ENCODE measurements around the gene SHISAL1.
"Not testable (repeated sequence)": the region's sequence is repeated elsewhere in the genome, so short reads cannot be mapped to it uniquely, and the experiment has no call there.

The SHISAL1 gene

GRCh38 chr22:44261164-44261860 lies 51.4 kb downstream of the SHISAL1 start:
- DNase-seq (ENCODE audit: low spot score), result no peak

GRCh38 chr22:44260216-44261035 lies 52.3 kb downstream of the SHISAL1 start:
- DNase-seq (ENCODE audit: low spot score), result no peak

GRCh38 chr22:44259366-44260215 lies 53.2 kb downstream of the SHISAL1 start:
- DNase-seq (ENCODE audit: low spot score), result no peak

GRCh38 chr22:44256556-44257485 lies 55.9 kb downstream of the SHISAL1 start:
- no peak for DNase-seq (ENCODE audit: low spot score)

DNA sequence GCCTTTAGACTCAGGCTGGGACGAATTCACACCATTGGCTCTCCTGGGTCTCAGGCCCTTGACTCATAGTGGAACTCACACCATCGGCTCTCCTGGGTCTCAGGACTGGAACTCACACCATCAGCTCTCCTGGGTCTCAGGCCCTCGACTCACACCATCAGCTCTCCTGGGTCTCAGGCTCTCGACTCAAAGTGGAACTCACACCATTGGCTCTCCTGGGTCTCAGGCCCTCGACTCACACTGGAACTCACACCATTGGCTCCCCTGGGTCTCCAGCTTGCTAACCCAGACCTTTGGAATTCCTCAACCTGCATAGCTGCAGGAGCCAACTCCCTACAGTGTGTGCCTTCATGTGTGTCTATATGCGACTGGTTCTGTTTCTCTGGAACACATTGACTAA lies 56.7 kb downstream of the SHISAL1 start:
- no peak for DNase-seq (ENCODE audit: low spot score)

- DNase-seq (ENCODE audit: low spot score), result no peak
Measured at GRCh38 chr22:44254811-44255210, 57.9 kb downstream of the SHISAL1 start.

DNA sequence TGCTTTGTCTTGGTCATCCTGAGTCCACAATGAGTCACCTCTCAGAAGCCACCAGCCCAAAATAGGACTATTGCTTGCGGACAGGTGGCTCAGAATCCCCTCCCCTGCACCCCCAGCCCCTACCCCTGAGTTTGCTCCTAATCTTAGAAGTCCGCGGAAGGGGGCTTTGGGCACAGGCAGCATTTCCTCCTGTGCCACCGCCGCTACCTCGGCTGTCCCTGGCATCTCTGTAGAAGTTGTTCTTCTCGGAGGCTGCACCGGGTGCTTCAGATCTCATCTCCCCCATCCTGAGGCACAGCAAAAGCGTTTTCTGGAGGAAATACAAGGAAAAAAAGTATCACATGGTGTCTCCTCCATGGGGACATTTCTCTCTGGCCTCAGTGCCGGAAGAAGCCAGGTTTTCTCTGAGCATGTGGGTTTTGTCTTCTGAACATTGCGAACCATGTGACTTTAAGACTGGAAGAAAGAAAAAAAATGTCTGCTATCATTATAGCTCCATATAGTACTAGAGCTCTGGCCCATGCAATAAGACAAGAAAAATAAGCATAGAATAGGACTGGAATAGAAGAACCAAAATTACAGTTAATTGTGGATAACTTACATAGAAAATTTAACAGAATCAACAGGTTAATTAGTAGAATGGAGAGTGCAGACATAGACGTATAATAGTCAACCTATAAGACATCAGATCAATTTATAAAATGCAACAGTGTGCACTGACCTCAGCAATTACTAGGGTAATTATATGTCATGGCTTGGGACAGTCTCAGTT lies 63.2 kb downstream of the SHISAL1 start:
- DNase-seq (ENCODE audit: low spot score), result no peak

- DNase-seq (ENCODE audit: low spot score), result no peak
Measured at GRCh38 chr22:44248926-44249325, 63.8 kb downstream of the SHISAL1 start.

DNA sequence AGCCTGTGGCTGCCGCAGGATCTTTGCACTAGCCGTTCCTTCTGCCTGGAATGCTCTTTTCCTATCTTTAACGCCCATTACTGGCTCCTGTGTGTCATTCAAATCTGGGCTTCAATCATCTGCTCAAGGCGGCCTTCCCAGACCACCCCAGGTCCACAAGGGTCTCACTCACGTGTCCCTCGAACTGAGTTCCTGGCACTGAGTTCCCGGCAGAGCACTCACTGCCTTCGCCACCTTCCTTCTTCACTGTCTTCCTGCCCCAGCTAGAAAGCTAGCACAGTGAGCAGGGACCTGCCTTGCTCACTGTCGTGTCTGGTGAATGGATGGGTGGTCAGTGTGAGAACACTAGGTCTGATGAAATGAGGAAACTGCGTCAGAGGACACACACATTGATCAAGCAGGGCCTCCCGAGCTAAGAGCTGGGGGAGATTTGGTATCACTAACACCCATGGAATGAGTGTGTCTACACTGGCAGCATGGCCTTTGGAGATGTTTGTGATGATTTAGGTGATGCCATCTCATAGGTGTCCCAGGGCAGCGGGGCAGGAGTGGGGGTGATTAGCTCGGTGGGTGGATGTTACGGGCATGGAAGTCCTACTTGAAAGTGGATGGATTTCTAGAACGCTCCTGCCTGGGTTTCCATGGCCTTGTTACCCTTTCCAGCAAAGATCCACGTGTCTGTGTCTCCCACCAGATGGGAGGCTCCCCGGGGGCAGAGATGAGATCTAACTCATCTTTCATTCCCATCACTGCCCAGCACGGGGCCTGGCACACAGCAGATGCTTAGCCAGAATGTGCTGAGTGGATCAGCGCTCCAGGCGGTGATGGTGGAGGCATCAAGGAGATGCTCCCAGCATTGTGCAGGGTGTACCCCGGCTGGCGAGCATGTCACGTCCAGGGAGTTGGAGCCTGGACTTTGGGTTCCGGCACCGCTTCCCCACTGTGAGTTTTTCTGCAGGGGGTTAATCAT lies 64.5 kb downstream of the SHISAL1 start:
- DNase-seq (ENCODE audit: low spot score), result no peak

DNA sequence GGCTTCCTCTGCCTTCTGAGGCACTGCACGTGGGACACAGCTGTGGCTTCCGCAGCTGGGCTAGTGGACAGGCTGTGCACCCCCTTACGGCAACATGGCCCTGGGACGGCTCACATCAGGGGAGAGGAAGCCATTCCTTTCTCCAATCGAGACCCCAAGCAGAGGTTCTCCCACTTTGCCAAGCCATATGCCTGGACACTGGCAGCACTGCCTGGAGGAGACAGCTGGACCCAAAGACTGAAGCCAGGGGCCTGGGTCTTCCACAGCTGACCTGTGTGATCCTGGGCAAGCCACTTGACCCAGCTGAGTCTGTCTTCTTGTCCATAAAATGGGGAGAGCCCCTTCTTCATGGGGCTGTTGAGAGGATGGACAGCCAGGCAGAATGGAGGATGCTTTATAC lies 65.4 kb downstream of the SHISAL1 start:
- no peak for DNase-seq (ENCODE audit: low spot score)

- no peak for DNase-seq (ENCODE audit: low spot score)
Measured at GRCh38 chr22:44246615-44247326, 66.0 kb downstream of the SHISAL1 start.

- no peak for DNase-seq (ENCODE audit: low spot score)
Measured at GRCh38 chr22:44245867-44246266, 66.9 kb downstream of the SHISAL1 start.

- no peak for DNase-seq (ENCODE audit: low spot score)
Measured at GRCh38 chr22:44245438-44245837, 67.3 kb downstream of the SHISAL1 start.

GRCh38 chr22:44244265-44244822 lies 68.4 kb downstream of the SHISAL1 start:
- no peak for DNase-seq (ENCODE audit: low spot score)

DNA sequence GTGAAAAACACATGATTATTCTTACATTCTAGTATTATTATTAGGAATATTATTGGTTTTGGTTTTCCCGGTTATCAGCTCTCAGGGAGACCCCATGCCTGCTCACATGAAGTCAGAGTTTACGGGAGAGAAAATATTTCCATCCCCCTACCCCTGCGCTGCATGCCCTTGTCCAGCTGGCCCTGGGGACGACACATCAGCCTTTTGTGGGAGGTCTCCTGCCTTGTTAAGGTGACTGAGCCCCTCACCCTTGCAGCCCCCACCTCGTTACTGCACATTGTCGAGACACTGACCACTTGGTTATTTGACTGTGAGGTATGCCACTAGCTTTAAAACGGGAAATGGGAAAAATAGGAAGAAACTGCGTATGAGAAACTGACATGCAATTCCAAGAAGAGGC lies 69.0 kb downstream of the SHISAL1 start:
- no peak for DNase-seq (ENCODE audit: low spot score)

DNA sequence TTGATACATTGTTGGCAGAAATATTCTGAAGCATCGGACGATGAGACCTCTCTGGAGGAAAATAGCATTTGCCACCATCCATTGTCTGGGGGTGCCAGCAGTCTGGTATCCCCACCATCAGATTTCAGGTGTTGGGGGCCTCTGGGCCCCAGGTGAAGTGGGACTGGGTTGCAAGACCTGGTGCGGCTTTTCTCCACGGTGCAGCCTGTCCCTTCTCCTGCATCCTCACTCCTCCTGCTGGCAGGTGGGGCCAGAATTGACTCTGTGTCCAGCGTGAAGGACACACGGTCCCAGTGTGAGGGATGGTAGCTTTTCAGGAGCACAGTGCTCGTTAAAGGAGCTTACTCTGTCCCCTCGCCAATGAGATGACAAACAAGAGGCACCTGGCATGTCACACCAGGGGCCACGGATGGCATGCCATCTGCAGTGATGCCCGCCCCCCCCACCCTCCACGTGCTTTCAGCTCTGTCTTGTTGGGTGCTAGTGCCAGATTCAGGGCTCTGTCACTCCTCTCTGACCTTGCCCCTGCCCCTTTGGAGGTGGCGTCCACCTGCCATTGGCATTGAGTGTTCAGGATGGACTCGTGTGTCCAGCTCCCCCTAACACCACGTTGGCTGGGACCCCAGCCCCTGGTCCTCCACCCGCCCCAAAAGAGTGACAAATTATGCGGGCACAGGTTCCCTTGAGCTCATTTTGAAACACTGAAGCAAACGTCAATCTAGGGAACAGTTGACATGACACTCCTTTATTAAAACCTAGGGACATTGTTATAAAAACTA lies 69.6 kb downstream of the SHISAL1 start:
- no peak for DNase-seq (ENCODE audit: low spot score)

DNA sequence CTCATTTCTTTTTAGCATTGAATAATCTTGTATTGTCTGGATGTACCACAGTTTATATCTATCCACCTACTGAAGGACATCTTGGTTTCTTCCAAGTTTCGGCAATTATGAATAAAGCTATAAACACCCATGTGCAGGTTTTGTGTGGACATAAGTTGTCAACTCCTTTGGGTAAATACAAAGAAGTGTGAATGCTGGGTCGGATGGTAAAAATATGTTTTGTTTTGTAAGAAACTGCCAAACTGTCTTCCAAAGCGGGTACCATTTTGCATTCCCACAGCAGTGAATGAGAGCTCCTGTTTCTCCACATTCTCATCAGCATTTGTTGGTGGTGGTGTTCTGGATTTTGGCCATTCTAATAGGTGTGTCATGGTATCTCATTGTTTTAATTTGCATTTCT lies 71.6 kb downstream of the SHISAL1 start:
- not testable (repeated sequence) for DNase-seq (ENCODE audit: low spot score)

DNA sequence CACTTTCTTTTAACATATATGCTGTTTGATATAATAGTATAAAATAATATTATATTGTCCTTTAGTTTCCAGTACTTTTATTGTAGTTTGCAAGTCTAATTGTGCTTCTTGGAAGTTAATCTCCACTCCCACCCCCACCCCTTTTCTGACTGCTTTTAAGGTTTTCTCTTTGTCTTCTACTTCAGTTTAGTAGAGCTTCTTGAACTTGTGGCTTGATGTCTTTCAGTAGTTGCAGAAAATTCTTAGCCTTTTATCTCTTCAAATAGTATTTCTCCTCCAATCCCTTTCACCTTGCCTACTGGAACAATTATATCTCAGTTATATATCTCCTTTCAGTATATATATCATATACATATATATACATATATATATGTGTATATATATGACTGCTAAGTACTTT lies 75.5 kb downstream of the SHISAL1 start:
- DNase-seq (ENCODE audit: low spot score), result no peak

Measured in globus pallidus (tissue), 1 donor.